Esophagus muscularis mucosa (tissue), 3 donors: ENCODE measurements around the gene CTDP1.

Experiments used
- POLR2AphosphoS5 ChIP-seq, 2 donors: sonication (generic); formaldehyde crosslinking; IDR thresholded peaks; one replicate each; pipeline ENCODE4 v1.6.1; 2017; ENCODE audit warnings: antibody characterized with exemption in 2 of 2
- TF ChIP-seq, protein P1 (sequence below), 3 experiments: fragments of 200-600 bp in 2 of 3; fragments of 450-650 bp in 1 of 3; sonication (generic) in 2 of 3; IDR thresholded peaks; one replicate each; pipeline ENCODE4 v1.5.1; 2017 to 2019; ENCODE audit warnings: antibody characterized with exemption in 3 of 3, mild to moderate bottlenecking in 2 of 3, moderate library complexity in 1 of 3

DNA sequence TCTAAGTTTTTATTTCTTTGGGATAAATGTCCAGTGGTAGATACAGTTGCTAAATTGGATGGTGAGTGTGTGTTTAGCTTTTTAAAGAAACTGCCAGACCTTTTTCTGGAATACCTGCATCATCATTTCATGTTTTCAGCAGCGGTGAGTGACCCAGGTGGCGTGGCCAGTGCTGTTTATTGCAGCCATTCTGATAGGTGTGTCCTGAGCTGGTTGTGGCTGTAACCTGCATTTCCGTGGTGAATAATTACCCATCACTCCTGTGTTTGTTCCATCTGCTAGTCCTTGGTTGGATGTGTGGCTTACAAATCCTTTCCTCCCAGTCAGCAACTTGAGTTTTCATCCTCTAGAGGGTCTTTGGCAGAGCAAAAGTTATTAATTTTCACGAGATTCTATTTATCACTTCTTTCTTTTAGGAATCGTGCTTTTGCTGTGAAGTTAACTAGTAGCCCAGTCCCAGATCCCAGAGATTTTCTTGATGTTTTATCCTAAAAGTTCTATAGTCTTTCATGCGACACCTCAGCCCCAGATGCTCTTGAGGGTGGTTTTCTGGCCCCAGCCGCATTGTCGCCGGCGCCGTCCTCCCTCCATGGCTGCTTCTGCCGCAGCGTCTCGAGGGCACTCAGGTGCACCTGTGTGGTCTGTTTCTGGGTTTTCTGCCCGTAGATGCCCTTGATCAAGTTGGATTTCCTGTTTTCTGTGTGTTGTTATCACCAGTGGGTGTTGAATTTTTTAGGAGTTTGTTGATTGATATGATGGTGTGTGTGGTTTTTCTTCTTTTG, 44.9 kb downstream of the CTDP1 start:
- TF ChIP-seq, protein P1, sequence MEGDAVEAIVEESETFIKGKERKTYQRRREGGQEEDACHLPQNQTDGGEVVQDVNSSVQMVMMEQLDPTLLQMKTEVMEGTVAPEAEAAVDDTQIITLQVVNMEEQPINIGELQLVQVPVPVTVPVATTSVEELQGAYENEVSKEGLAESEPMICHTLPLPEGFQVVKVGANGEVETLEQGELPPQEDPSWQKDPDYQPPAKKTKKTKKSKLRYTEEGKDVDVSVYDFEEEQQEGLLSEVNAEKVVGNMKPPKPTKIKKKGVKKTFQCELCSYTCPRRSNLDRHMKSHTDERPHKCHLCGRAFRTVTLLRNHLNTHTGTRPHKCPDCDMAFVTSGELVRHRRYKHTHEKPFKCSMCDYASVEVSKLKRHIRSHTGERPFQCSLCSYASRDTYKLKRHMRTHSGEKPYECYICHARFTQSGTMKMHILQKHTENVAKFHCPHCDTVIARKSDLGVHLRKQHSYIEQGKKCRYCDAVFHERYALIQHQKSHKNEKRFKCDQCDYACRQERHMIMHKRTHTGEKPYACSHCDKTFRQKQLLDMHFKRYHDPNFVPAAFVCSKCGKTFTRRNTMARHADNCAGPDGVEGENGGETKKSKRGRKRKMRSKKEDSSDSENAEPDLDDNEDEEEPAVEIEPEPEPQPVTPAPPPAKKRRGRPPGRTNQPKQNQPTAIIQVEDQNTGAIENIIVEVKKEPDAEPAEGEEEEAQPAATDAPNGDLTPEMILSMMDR (IDR thresholded peaks at IDR 0.05): no peak
- no peak for TF ChIP-seq POLR2AphosphoS5 (IDR thresholded peaks at IDR 0.05)
